ENCODE data around the gene ZNF516.
"Not testable (repeated sequence)": the region's sequence is repeated elsewhere in the genome, so short reads cannot be mapped to it uniquely, and the experiment has no call there.

Gene ZNF516

GRCh38 chr18:76490033-76490432, 5.0 kb downstream of the ZNF516 start:
- no peak for DNase-seq (ENCODE audit: low spot score)

GRCh38 chr18:76489081-76489480, 6.0 kb downstream of the ZNF516 start:
- DNase-seq (ENCODE audit: low spot score): no peak

GRCh38 chr18:76488190-76488589, 6.9 kb downstream of the ZNF516 start:
- DNase-seq (ENCODE audit: low spot score): no peak

- no peak for DNase-seq (ENCODE audit: low spot score)
Measured at GRCh38 chr18:76487782-76488181, 7.3 kb downstream of the ZNF516 start.

GRCh38 chr18:76487070-76487469, 8.0 kb downstream of the ZNF516 start:
- DNase-seq (ENCODE audit: low spot score): no peak

- no peak for DNase-seq (ENCODE audit: low spot score)
Measured at GRCh38 chr18:76486574-76486973, 8.5 kb downstream of the ZNF516 start.

GRCh38 chr18:76486038-76486437, 9.0 kb downstream of the ZNF516 start:
- DNase-seq (ENCODE audit: low spot score): no peak

GRCh38 chr18:76484749-76485387, 10.2 kb downstream of the ZNF516 start:
- DNase-seq (ENCODE audit: low spot score): no peak

GRCh38 chr18:76483780-76484179, 11.3 kb downstream of the ZNF516 start:
- DNase-seq (ENCODE audit: low spot score): no peak

GRCh38 chr18:76482971-76483691, 11.9 kb downstream of the ZNF516 start:
- no peak for DNase-seq (ENCODE audit: low spot score)

- no peak for DNase-seq (ENCODE audit: low spot score)
Measured at GRCh38 chr18:76482267-76482666, 12.8 kb downstream of the ZNF516 start.

- DNase-seq (ENCODE audit: low spot score): no peak
Measured at GRCh38 chr18:76480913-76481312, 14.1 kb downstream of the ZNF516 start.

GRCh38 chr18:76479351-76480238, 15.4 kb downstream of the ZNF516 start:
- DNase-seq (ENCODE audit: low spot score): no peak

GRCh38 chr18:76476665-76477561, 18.1 kb downstream of the ZNF516 start:
- peak; percentile 48 for DNase-seq (ENCODE audit: low spot score)

GRCh38 chr18:76475450-76476194, 19.4 kb downstream of the ZNF516 start:
- no peak for DNase-seq (ENCODE audit: low spot score)

GRCh38 chr18:76474824-76475223, 20.2 kb downstream of the ZNF516 start:
- DNase-seq (ENCODE audit: low spot score): no peak

GRCh38 chr18:76473521-76473920, 21.5 kb downstream of the ZNF516 start:
- not testable (repeated sequence) for DNase-seq (ENCODE audit: low spot score)

- no peak for DNase-seq (ENCODE audit: low spot score)
Measured at GRCh38 chr18:76472829-76473228, 22.2 kb downstream of the ZNF516 start.

GRCh38 chr18:76471593-76471992, 23.4 kb downstream of the ZNF516 start:
- DNase-seq (ENCODE audit: low spot score): no peak

- DNase-seq (ENCODE audit: low spot score): no peak
Measured at GRCh38 chr18:76468345-76469304, 26.4 kb downstream of the ZNF516 start.
